ENCODE data around the gene RAB3A.

DNA sequence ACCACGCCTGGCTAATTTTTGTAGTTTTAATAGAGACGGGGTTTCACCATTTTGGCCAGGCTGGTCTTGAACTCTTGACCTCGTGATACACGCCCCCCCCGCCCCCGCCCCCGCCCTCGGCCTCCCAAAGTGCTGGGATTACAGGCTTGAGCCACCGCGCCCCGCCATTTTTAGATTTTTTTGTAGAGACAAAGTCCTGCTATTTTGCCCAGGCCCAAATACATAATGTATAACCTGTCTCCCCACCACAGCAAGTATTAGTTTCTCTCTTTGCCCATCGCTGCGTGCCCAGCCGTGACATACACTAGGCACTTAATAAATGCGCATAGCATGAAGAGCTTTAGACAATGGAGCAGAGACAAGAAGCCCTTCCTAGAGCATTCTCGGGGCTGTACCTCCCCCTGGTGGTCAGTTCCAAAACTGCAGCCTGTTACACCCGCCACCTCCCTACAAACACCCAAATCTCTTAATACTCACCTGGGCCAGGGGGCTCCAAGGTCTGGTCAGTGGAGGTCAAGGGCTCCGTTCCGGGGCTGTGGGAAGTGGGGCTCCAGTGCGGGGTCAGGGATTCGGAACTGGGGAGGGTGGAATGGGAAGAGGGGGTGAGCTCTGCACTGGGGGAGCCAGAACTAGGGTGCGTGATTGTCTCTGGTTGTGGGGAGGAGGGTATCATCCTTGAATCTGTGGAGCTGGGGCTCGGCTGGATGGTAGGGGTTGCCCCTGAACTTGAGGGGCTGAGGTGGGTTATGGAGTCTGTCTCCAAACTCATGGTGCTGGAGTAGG, 47.9 kb upstream of the RAB3A start:
- TF ChIP-seq, protein P1, sequence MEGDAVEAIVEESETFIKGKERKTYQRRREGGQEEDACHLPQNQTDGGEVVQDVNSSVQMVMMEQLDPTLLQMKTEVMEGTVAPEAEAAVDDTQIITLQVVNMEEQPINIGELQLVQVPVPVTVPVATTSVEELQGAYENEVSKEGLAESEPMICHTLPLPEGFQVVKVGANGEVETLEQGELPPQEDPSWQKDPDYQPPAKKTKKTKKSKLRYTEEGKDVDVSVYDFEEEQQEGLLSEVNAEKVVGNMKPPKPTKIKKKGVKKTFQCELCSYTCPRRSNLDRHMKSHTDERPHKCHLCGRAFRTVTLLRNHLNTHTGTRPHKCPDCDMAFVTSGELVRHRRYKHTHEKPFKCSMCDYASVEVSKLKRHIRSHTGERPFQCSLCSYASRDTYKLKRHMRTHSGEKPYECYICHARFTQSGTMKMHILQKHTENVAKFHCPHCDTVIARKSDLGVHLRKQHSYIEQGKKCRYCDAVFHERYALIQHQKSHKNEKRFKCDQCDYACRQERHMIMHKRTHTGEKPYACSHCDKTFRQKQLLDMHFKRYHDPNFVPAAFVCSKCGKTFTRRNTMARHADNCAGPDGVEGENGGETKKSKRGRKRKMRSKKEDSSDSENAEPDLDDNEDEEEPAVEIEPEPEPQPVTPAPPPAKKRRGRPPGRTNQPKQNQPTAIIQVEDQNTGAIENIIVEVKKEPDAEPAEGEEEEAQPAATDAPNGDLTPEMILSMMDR (IDR thresholded peaks at IDR 0.05 in 2 of 3, conservative IDR thresholded peaks at IDR 0.05 in 1 of 3; ENCODE audit: borderline replicate concordance in 1 of 3, insufficient read depth in 1 of 3, low read depth in 2 of 3, low read length in 2 of 3): peak; percentile 91 to 99 (median 92)
- TF ChIP-seq POLR2AphosphoS5 (IDR thresholded peaks at IDR 0.05; ENCODE audit: low read depth, low read length) (no peak), POLR2A (IDR thresholded peaks at IDR 0.05; ENCODE audit: borderline replicate concordance, extremely low read depth, insufficient read depth, insufficient read length) (no peak), JUND (IDR thresholded peaks at IDR 0.05) (no peak), CBX3 (IDR thresholded peaks at IDR 0.05; ENCODE audit: low read depth) (0 out of 2 replicates have a peak, but pooled peaks have one; percentile 41), FOSL1 (IDR thresholded peaks at IDR 0.05; ENCODE audit: low read depth) (no peak), SIN3A (IDR thresholded peaks at IDR 0.05; ENCODE audit: low read depth) (no peak), ZNF274 (IDR thresholded peaks at IDR 0.05; ENCODE audit: low read depth, low read length) (no peak), YY1 (IDR thresholded peaks at IDR 0.05; ENCODE audit: extremely low read depth, insufficient replicate concordance, low read depth, low read length) (no peak)
- TF ChIP-seq, protein P2, sequence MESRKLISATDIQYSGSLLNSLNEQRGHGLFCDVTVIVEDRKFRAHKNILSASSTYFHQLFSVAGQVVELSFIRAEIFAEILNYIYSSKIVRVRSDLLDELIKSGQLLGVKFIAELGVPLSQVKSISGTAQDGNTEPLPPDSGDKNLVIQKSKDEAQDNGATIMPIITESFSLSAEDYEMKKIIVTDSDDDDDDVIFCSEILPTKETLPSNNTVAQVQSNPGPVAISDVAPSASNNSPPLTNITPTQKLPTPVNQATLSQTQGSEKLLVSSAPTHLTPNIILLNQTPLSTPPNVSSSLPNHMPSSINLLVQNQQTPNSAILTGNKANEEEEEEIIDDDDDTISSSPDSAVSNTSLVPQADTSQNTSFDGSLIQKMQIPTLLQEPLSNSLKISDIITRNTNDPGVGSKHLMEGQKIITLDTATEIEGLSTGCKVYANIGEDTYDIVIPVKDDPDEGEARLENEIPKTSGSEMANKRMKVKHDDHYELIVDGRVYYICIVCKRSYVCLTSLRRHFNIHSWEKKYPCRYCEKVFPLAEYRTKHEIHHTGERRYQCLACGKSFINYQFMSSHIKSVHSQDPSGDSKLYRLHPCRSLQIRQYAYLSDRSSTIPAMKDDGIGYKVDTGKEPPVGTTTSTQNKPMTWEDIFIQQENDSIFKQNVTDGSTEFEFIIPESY (IDR thresholded peaks at IDR 0.05; ENCODE audit: extremely low read depth, insufficient replicate concordance, low read length): no peak
- TF ChIP-seq, protein P3, sequence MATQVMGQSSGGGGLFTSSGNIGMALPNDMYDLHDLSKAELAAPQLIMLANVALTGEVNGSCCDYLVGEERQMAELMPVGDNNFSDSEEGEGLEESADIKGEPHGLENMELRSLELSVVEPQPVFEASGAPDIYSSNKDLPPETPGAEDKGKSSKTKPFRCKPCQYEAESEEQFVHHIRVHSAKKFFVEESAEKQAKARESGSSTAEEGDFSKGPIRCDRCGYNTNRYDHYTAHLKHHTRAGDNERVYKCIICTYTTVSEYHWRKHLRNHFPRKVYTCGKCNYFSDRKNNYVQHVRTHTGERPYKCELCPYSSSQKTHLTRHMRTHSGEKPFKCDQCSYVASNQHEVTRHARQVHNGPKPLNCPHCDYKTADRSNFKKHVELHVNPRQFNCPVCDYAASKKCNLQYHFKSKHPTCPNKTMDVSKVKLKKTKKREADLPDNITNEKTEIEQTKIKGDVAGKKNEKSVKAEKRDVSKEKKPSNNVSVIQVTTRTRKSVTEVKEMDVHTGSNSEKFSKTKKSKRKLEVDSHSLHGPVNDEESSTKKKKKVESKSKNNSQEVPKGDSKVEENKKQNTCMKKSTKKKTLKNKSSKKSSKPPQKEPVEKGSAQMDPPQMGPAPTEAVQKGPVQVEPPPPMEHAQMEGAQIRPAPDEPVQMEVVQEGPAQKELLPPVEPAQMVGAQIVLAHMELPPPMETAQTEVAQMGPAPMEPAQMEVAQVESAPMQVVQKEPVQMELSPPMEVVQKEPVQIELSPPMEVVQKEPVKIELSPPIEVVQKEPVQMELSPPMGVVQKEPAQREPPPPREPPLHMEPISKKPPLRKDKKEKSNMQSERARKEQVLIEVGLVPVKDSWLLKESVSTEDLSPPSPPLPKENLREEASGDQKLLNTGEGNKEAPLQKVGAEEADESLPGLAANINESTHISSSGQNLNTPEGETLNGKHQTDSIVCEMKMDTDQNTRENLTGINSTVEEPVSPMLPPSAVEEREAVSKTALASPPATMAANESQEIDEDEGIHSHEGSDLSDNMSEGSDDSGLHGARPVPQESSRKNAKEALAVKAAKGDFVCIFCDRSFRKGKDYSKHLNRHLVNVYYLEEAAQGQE (IDR thresholded peaks at IDR 0.05; ENCODE audit: low read depth): no peak
- TF ChIP-seq, protein P4, sequence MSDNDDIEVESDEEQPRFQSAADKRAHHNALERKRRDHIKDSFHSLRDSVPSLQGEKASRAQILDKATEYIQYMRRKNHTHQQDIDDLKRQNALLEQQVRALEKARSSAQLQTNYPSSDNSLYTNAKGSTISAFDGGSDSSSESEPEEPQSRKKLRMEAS (IDR thresholded peaks at IDR 0.05): no peak
- TF ChIP-seq, protein P5, sequence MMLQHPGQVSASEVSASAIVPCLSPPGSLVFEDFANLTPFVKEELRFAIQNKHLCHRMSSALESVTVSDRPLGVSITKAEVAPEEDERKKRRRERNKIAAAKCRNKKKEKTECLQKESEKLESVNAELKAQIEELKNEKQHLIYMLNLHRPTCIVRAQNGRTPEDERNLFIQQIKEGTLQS (IDR thresholded peaks at IDR 0.05): no peak
